Measurements from ENCODE around the gene CMTM6. TPM values are rescaled to one million over a fixed set of nuclear protein-coding genes. Genes with fewer than 3 reads are reported as not detected.
"Not testable (repeated sequence)": the region's sequence is repeated elsewhere in the genome, so short reads cannot be mapped to it uniquely, and the experiment has no call there.

The CMTM6 gene
- total and polyA plus RNA-seq, 2 of the 8 experiments (the other 6 are each of a cell fraction or from before 2014, with no cell fraction given), result 24.0 to 51.5 TPM

DNA sequence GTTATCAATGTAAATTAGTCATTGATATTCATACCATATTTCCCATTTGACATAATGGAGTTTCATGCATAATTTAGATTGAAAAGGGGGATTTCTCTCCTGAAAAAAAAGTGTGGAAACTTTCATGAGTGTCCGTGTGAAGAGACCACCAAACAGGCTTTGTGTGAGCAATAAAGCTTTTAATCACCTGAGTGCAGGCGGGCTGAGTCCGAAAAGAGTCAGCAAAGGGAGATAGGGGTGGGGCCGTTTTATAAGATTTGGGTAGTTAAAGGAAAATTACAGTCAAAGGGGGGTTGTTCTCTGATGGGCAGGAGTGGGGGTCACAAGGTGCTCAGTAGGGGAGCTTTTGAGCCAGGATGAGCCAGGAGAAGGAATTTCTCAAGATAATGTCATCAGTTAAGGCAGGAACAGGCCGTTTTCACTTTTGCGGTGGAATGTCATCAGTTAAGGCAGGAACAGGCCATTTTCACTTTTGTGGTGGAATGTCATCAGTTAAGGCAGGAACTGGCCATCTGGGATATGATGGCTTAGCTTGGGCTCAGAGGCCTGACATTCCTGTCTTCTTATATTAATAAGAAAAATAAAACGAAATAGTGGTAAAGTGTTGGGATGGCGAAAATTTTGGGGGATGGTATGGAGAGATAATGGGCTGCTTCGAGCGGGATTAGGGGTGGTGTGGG, 41.7 kb downstream of the CMTM6 start:
- H3K18ac ChIP-seq (ENCODE audit: extremely low read depth, low read length); H2BK15ac ChIP-seq (ENCODE audit: low read length); H3K27me3 ChIP-seq (replicated peaks in 1 of 4; ENCODE audit: control insufficient read depth in 3 of 4, extremely low read depth in 1 of 4, insufficient read depth in 3 of 4, low read length in 3 of 4); H2AFZ ChIP-seq (ENCODE audit: low read length); H4K8ac ChIP-seq (ENCODE audit: extremely low read depth, insufficient read depth, low read length); H4K20me1 ChIP-seq (replicated peaks in 1 of 2; ENCODE audit: control insufficient read depth in 1 of 2, insufficient read depth in 2 of 2, low read length in 2 of 2); H4K91ac ChIP-seq (replicated peaks; ENCODE audit: insufficient read length, low read length); H2BK120ac ChIP-seq (replicated peaks; ENCODE audit: low read depth, low read length); H3K4ac ChIP-seq (replicated peaks; ENCODE audit: insufficient read length, low read depth, low read length); FAIRE-seq; H3K79me1 ChIP-seq (ENCODE audit: low read depth, low read length); H3K9me3 ChIP-seq (ENCODE audit: insufficient read depth in 2 of 2, low read depth in 1 of 2, low read length in 1 of 2); H3K56ac ChIP-seq (replicated peaks; ENCODE audit: insufficient read length, low read depth, low read length); H3K23ac ChIP-seq (ENCODE audit: insufficient read length); H3K36me3 ChIP-seq (ENCODE audit: control insufficient read depth in 2 of 4, insufficient read depth in 4 of 4, low read length in 3 of 4); H3K79me2 ChIP-seq (ENCODE audit: control insufficient read depth in 1 of 2, insufficient read depth in 2 of 2, low read length in 2 of 2); H2BK20ac ChIP-seq (ENCODE audit: low read length); H2AK5ac ChIP-seq (ENCODE audit: low read depth, low read length); H2BK5ac ChIP-seq (ENCODE audit: low read depth, low read length); H3K23me2 ChIP-seq (ENCODE audit: low read depth, low read length); H2BK12ac ChIP-seq (ENCODE audit: low read depth, low read length); H3K14ac ChIP-seq (ENCODE audit: insufficient read length): not testable (repeated sequence)
- CTCF ChIA-PET (ENCODE audit: partially characterized antibody), result interaction anchor here (0.8 to 2.6 kb wide), 9 partner anchors 8 to 164 kb away, joined by 3 to 19 read pairs (median 4); no protein-coding TSS in a partner anchor
- 38% methylated on average over 10 of the region's 10 CpGs; no CpG with 5 or more reads in 1 of the 2 experiments for WGBS, 2 experiments (ENCODE audit: extremely low coverage in 1 of 2, insufficient coverage in 1 of 2, insufficient read length in 1 of 2, insufficient replicate concordance in 2 of 2, low coverage in 1 of 2, low lambda C conversion rate in 2 of 2, missing lambda C conversion rate in 1 of 2)
- DNase-seq (ENCODE audit: low read depth in 1 of 2, low spot score in 2 of 2), result peak in 1 of 2 experiments; percentile 41
- Histone ChIP-seq H4K5ac (ENCODE audit: insufficient read length, low read depth, low read length) (peak overlapping the region; percentile 95), H3K27ac (ENCODE audit: low read depth, low read length) (peak overlapping the region; percentile 87), H3K4me1 (replicated peaks in 1 of 4; ENCODE audit: control insufficient read depth in 3 of 4, insufficient read depth in 4 of 4, low read length in 3 of 4) (peaks cover 11 to 16% (median 14%) of the 10 kb centered on the region in 4 experiments), H3K4me3 (ENCODE audit: extremely low read depth in 1 of 4, insufficient read depth in 2 of 4, low read depth in 3 of 4, low read length in 4 of 4) (peak overlapping the region in 2 of 4 experiments; percentile 48 to 50; a peak in 4 of 8 replicates), H3K4me2 (ENCODE audit: insufficient read depth in 1 of 2, low read depth in 2 of 2, low read length in 2 of 2) (peak overlapping the region; percentile 38 to 77), H3K9ac (replicated peaks in 1 of 4; ENCODE audit: extremely low read depth in 1 of 4, low read depth in 3 of 4, low read length in 3 of 4) (peak overlapping the region in 1 of 4 experiments; percentile 52; a peak in 1 of 7 replicates)
- POLR2A ChIA-PET (ENCODE audit: partially characterized antibody), result interaction anchor here (1.1 to 2.0 kb wide), 2 partner anchors 40 to 86 kb away, joined by 5 to 6 read pairs; no protein-coding TSS in a partner anchor

Measured in H1 (cell line).